Effector memory CD4-positive, alpha-beta T cell (primary cell): ENCODE data around the gene TGFBR2.

Source experiments
- DNase-seq, 3 donors: peaks; one replicate each; pipeline ENCODE4 v3.0.0-alpha.2; 2020
- H3K27ac ChIP-seq: 2 replicates; pipeline ENCODE4 v1.7.0; 2013; ENCODE audit warnings: mild to moderate bottlenecking, low read length, moderate library complexity; ENCODE audit not compliant: insufficient read depth, poor library complexity, severe bottlenecking
- H3K27me3 ChIP-seq: replicated peaks from 2 replicates; pipeline ENCODE4 v1.7.0; 2013; ENCODE audit warnings: mild to moderate bottlenecking, low read length; ENCODE audit not compliant: insufficient read depth, control insufficient read depth, poor library complexity, severe bottlenecking
- H3K36me3 ChIP-seq: 2 replicates; pipeline ENCODE4 v1.7.0; 2013; ENCODE audit warnings: mild to moderate bottlenecking, low read length, moderate library complexity; ENCODE audit not compliant: control insufficient read depth, insufficient read depth
- H3K4me1 ChIP-seq: 2 replicates; pipeline ENCODE4 v1.7.0; 2013; ENCODE audit warnings: low read length, mild to moderate bottlenecking; ENCODE audit not compliant: control insufficient read depth, insufficient read depth, poor library complexity, severe bottlenecking
- H3K4me3 ChIP-seq: 2 replicates; pipeline ENCODE4 v1.7.0; 2013; ENCODE audit warnings: low read length, low read depth, mild to moderate bottlenecking; ENCODE audit not compliant: insufficient read depth, poor library complexity, severe bottlenecking
- H3K9me3 ChIP-seq: 2 replicates; pipeline ENCODE4 v1.7.0; 2013; ENCODE audit warnings: mild to moderate bottlenecking, low read length, moderate library complexity; ENCODE audit not compliant: control insufficient read depth

Gene TGFBR2

GRCh38 chr3:30688776-30689641 lies 82.6 kb downstream of the TGFBR2 start:
- no peaks in the 10 kb centered on the region for H3K27me3 ChIP-seq
- H3K9me3 ChIP-seq = no peaks in the 10 kb centered on the region
- H3K4me3 ChIP-seq = no peak overlapping the region
- no peak for DNase-seq
- no peak overlapping the region for H3K27ac ChIP-seq
- peaks cover 60% of the 10 kb centered on the region for H3K36me3 ChIP-seq
- peaks cover 10% of the 10 kb centered on the region for H3K4me1 ChIP-seq

GRCh38 chr3:30690199-30690598 lies 83.8 kb downstream of the TGFBR2 start:
- no peak for DNase-seq
- no peak overlapping the region for H3K4me3 ChIP-seq
- no peak overlapping the region for H3K27ac ChIP-seq
- peaks cover 10% of the 10 kb centered on the region for H3K4me1 ChIP-seq
- no peaks in the 10 kb centered on the region for H3K9me3 ChIP-seq
- H3K36me3 ChIP-seq = peaks cover 71% of the 10 kb centered on the region
- H3K27me3 ChIP-seq = no peaks in the 10 kb centered on the region

GRCh38 chr3:30691249-30691880 lies 85.0 kb downstream of the TGFBR2 start:
- peaks cover 74% of the 10 kb centered on the region for H3K36me3 ChIP-seq

GRCh38 chr3:30691944-30692343 lies 85.5 kb downstream of the TGFBR2 start:
- Histone ChIP-seq H3K27ac (no peak overlapping the region), H3K27me3 (no peaks in the 10 kb centered on the region), H3K4me1 (peaks cover 10% of the 10 kb centered on the region), H3K4me3 (no peak overlapping the region), H3K36me3 (peaks cover 77% of the 10 kb centered on the region), H3K9me3 (no peaks in the 10 kb centered on the region)
- DNase-seq = no peak

More at GRCh38 chr3:30691249-30691880, 85.0 kb downstream of the TGFBR2 start:
- Histone ChIP-seq H3K9me3 (no peaks in the 10 kb centered on the region), H3K4me3 (no peak overlapping the region), H3K4me1 (peaks cover 10% of the 10 kb centered on the region), H3K27ac (no peak overlapping the region), H3K27me3 (no peaks in the 10 kb centered on the region)
- DNase-seq = no peak

GRCh38 chr3:30692498-30693130 lies 86.2 kb downstream of the TGFBR2 start:
- Histone ChIP-seq H3K27me3 (no peaks in the 10 kb centered on the region), H3K27ac (peak overlapping the region; percentile 5), H3K4me1 (peaks cover 10% of the 10 kb centered on the region), H3K9me3 (no peaks in the 10 kb centered on the region), H3K4me3 (no peak overlapping the region), H3K36me3 (peaks cover 73% of the 10 kb centered on the region)
- DNase-seq = no peak

- Histone ChIP-seq H3K9me3 (no peaks in the 10 kb centered on the region), H3K27ac (no peak overlapping the region), H3K27me3 (no peaks in the 10 kb centered on the region), H3K4me1 (peaks cover 6% of the 10 kb centered on the region), H3K36me3 (peaks cover 64% of the 10 kb centered on the region), H3K4me3 (no peak overlapping the region)
- DNase-seq = peak; percentile 0 to 11 (median 5)
Observed at GRCh38 chr3:30693470-30694120, 87.2 kb downstream of the TGFBR2 start.

- Histone ChIP-seq H3K9me3 (no peaks in the 10 kb centered on the region), H3K4me1 (peaks cover 3% of the 10 kb centered on the region), H3K27ac (no peak overlapping the region), H3K4me3 (no peak overlapping the region), H3K27me3 (no peaks in the 10 kb centered on the region), H3K36me3 (peaks cover 63% of the 10 kb centered on the region)
- no peak for DNase-seq
Observed at GRCh38 chr3:30694148-30694547, 87.7 kb downstream of the TGFBR2 start.

GRCh38 chr3:30694668-30695067 lies 88.3 kb downstream of the TGFBR2 start:
- no peak overlapping the region for H3K4me3 ChIP-seq
- H3K27me3 ChIP-seq = no peaks in the 10 kb centered on the region
- peaks cover 3% of the 10 kb centered on the region for H3K4me1 ChIP-seq
- no peak for DNase-seq
- peaks cover 60% of the 10 kb centered on the region for H3K36me3 ChIP-seq
- no peak overlapping the region for H3K27ac ChIP-seq
- H3K9me3 ChIP-seq = no peaks in the 10 kb centered on the region

GRCh38 chr3:30695302-30696061 lies 89.1 kb downstream of the TGFBR2 start:
- peaks cover 3% of the 10 kb centered on the region for H3K4me1 ChIP-seq
- H3K27me3 ChIP-seq = no peaks in the 10 kb centered on the region
- no peak overlapping the region for H3K4me3 ChIP-seq
- H3K36me3 ChIP-seq = peaks cover 52% of the 10 kb centered on the region
- H3K9me3 ChIP-seq = no peaks in the 10 kb centered on the region
- no peak for DNase-seq
- H3K27ac ChIP-seq = no peak overlapping the region
